ENCODE results near the gene CDK6. TPM values are rescaled to one million over a fixed set of nuclear protein-coding genes. Genes with fewer than 3 reads are reported as not detected.

CDK6 gene
- total RNA-seq, 1 donor from 2014 or later: 254 TPM

- DNase-seq (ENCODE audit: low spot score): no peak
- Mint-ChIP-seq H3K4me1 (ENCODE audit: low read depth) (peaks cover 72% of the 10 kb centered on the region), H3K27ac (peak overlapping the region; percentile 98), H3K27me3 (ENCODE audit: low read depth) (no peaks in the 10 kb centered on the region), H3K9me3 (peaks cover 28% of the 10 kb centered on the region), H3K4me3 (ENCODE audit: low read depth) (peak overlapping the region; percentile 64), H3K36me3 (ENCODE audit: low read depth) (peaks cover 69% of the 10 kb centered on the region)
- intact Hi-C loops (cut with micrococcal nuclease): loop anchor here (1.0 to 5.0 kb wide), 11 partner anchors 10 to 188 kb away; no protein-coding TSS in a partner anchor
Observed at GRCh38 chr7:92813390-92814024, 22.9 kb downstream of the CDK6 start.

- Mint-ChIP-seq H3K27me3 (ENCODE audit: low read depth) (no peaks in the 10 kb centered on the region), H3K4me3 (ENCODE audit: low read depth) (peak overlapping the region; percentile 16), H3K4me1 (ENCODE audit: low read depth) (peaks cover 78% of the 10 kb centered on the region), H3K9me3 (peaks cover 9% of the 10 kb centered on the region), H3K36me3 (ENCODE audit: low read depth) (peaks cover 66% of the 10 kb centered on the region), H3K27ac (peak overlapping the region; percentile 98)
- no peak for DNase-seq (ENCODE audit: low spot score)
- intact Hi-C loops (cut with micrococcal nuclease): loop anchor here (5.0 kb wide), 1 partner anchor 164 kb away; no protein-coding TSS in a partner anchor
Observed at GRCh38 chr7:92811158-92811557, 25.2 kb downstream of the CDK6 start.

GRCh38 chr7:92809760-92810573 is 26.4 kb downstream of the CDK6 start:
- Mint-ChIP-seq H3K36me3 (ENCODE audit: low read depth) (peaks cover 65% of the 10 kb centered on the region), H3K4me1 (ENCODE audit: low read depth) (peaks cover 72% of the 10 kb centered on the region)

GRCh38 chr7:92809397-92809759 is 27.0 kb downstream of the CDK6 start:
- Mint-ChIP-seq H3K4me1 (ENCODE audit: low read depth) (peaks cover 71% of the 10 kb centered on the region), H3K27me3 (ENCODE audit: low read depth) (no peaks in the 10 kb centered on the region), H3K9me3 (no peaks in the 10 kb centered on the region), H3K27ac (peak overlapping the region; percentile 91), H3K36me3 (ENCODE audit: low read depth) (peaks cover 68% of the 10 kb centered on the region), H3K4me3 (ENCODE audit: low read depth) (peak overlapping the region; percentile 61)
- intact Hi-C loops (cut with micrococcal nuclease): loop anchor here (1.0 to 2.0 kb wide), 5 partner anchors 41 to 101 kb away; no protein-coding TSS in a partner anchor
- no peak for DNase-seq (ENCODE audit: low spot score)

More at GRCh38 chr7:92809760-92810573, 26.4 kb downstream of the CDK6 start:
- Mint-ChIP-seq H3K27me3 (ENCODE audit: low read depth) (no peaks in the 10 kb centered on the region), H3K27ac (peak overlapping the region; percentile 91), H3K4me3 (ENCODE audit: low read depth) (peak overlapping the region; percentile 61), H3K9me3 (no peaks in the 10 kb centered on the region)
- DNase-seq (ENCODE audit: low spot score): peak; percentile 71
- intact Hi-C loops (cut with micrococcal nuclease): loop anchor here (1.0 to 5.0 kb wide), 6 partner anchors 41 to 163 kb away; no protein-coding TSS in a partner anchor

- Mint-ChIP-seq H3K27me3 (ENCODE audit: low read depth) (no peaks in the 10 kb centered on the region), H3K36me3 (ENCODE audit: low read depth) (peaks cover 71% of the 10 kb centered on the region), H3K27ac (peak overlapping the region; percentile 70), H3K9me3 (no peaks in the 10 kb centered on the region), H3K4me3 (ENCODE audit: low read depth) (no peak overlapping the region), H3K4me1 (ENCODE audit: low read depth) (peaks cover 67% of the 10 kb centered on the region)
- DNase-seq (ENCODE audit: low spot score): no peak
- intact Hi-C loops (cut with micrococcal nuclease): loop anchor here (1.0 to 2.0 kb wide), 6 partner anchors 10 to 100 kb away; no protein-coding TSS in a partner anchor
Observed at GRCh38 chr7:92808635-92809034, 27.7 kb downstream of the CDK6 start.

GRCh38 chr7:92808006-92808405 is 28.4 kb downstream of the CDK6 start:
- H3K27ac Mint-ChIP-seq: peak overlapping the region; percentile 72
- DNase-seq (ENCODE audit: low spot score): no peak
- no peaks in the 10 kb centered on the region for H3K9me3 Mint-ChIP-seq
- H3K27me3 Mint-ChIP-seq (ENCODE audit: low read depth): no peaks in the 10 kb centered on the region
- peaks cover 78% of the 10 kb centered on the region for H3K36me3 Mint-ChIP-seq (ENCODE audit: low read depth)
- H3K4me3 Mint-ChIP-seq (ENCODE audit: low read depth): peak overlapping the region; percentile 23
- H3K4me1 Mint-ChIP-seq (ENCODE audit: low read depth): peaks cover 68% of the 10 kb centered on the region
- intact Hi-C loops (cut with micrococcal nuclease): loop anchor here (1.0 to 2.0 kb wide), 4 partner anchors 10 to 99 kb away; no protein-coding TSS in a partner anchor

GRCh38 chr7:92806496-92806895 is 29.9 kb downstream of the CDK6 start:
- no peaks in the 10 kb centered on the region for H3K27me3 Mint-ChIP-seq (ENCODE audit: low read depth)
- no peak overlapping the region for H3K4me3 Mint-ChIP-seq (ENCODE audit: low read depth)
- peaks cover 82% of the 10 kb centered on the region for H3K36me3 Mint-ChIP-seq (ENCODE audit: low read depth)
- DNase-seq (ENCODE audit: low spot score): no peak
- H3K9me3 Mint-ChIP-seq: no peaks in the 10 kb centered on the region
- intact Hi-C loops (cut with micrococcal nuclease): no loop called here
- no peak overlapping the region for H3K27ac Mint-ChIP-seq
- H3K4me1 Mint-ChIP-seq (ENCODE audit: low read depth): peaks cover 64% of the 10 kb centered on the region

- H3K9me3 Mint-ChIP-seq: no peaks in the 10 kb centered on the region
- no peaks in the 10 kb centered on the region for H3K27me3 Mint-ChIP-seq (ENCODE audit: low read depth)
- peaks cover 35% of the 10 kb centered on the region for H3K4me1 Mint-ChIP-seq (ENCODE audit: low read depth)
- peaks cover 53% of the 10 kb centered on the region for H3K36me3 Mint-ChIP-seq (ENCODE audit: low read depth)
- H3K27ac Mint-ChIP-seq: no peak overlapping the region
- no peak overlapping the region for H3K4me3 Mint-ChIP-seq (ENCODE audit: low read depth)
- intact Hi-C loops (cut with micrococcal nuclease): no loop called here
- no peak for DNase-seq (ENCODE audit: low spot score)
Observed at GRCh38 chr7:92802406-92802805, 34.0 kb downstream of the CDK6 start.

- Mint-ChIP-seq H3K4me3 (ENCODE audit: low read depth) (no peak overlapping the region), H3K27ac (no peak overlapping the region), H3K9me3 (no peaks in the 10 kb centered on the region), H3K4me1 (ENCODE audit: low read depth) (peaks cover 31% of the 10 kb centered on the region), H3K36me3 (ENCODE audit: low read depth) (peaks cover 41% of the 10 kb centered on the region), H3K27me3 (ENCODE audit: low read depth) (no peaks in the 10 kb centered on the region)
- DNase-seq (ENCODE audit: low spot score): no peak
- intact Hi-C loops (cut with micrococcal nuclease): loop anchor here (5.0 kb wide), 1 partner anchor 33 kb away; no protein-coding TSS in a partner anchor
Observed at GRCh38 chr7:92799446-92800211, 36.7 kb downstream of the CDK6 start.

- no peak for DNase-seq (ENCODE audit: low spot score)
- H3K36me3 Mint-ChIP-seq (ENCODE audit: low read depth): peaks cover 39% of the 10 kb centered on the region
- peaks cover 33% of the 10 kb centered on the region for H3K4me1 Mint-ChIP-seq (ENCODE audit: low read depth)
- no peaks in the 10 kb centered on the region for H3K9me3 Mint-ChIP-seq
- H3K27ac Mint-ChIP-seq: no peak overlapping the region
- H3K4me3 Mint-ChIP-seq (ENCODE audit: low read depth): no peak overlapping the region
- no peaks in the 10 kb centered on the region for H3K27me3 Mint-ChIP-seq (ENCODE audit: low read depth)
- intact Hi-C loops (cut with micrococcal nuclease): loop anchor here (1.0 to 5.0 kb wide), 2 partner anchors 10 to 34 kb away; no protein-coding TSS in a partner anchor
Observed at GRCh38 chr7:92798517-92799249, 37.7 kb downstream of the CDK6 start.

GRCh38 chr7:92797693-92798092 is 38.7 kb downstream of the CDK6 start:
- no peak for DNase-seq (ENCODE audit: low spot score)
- Mint-ChIP-seq H3K27me3 (ENCODE audit: low read depth) (no peaks in the 10 kb centered on the region), H3K36me3 (ENCODE audit: low read depth) (peaks cover 41% of the 10 kb centered on the region), H3K9me3 (peaks cover under 1% of the 10 kb centered on the region), H3K27ac (no peak overlapping the region), H3K4me1 (ENCODE audit: low read depth) (peaks cover 36% of the 10 kb centered on the region), H3K4me3 (ENCODE audit: low read depth) (no peak overlapping the region)
- intact Hi-C loops (cut with micrococcal nuclease): loop anchor here (1.0 to 5.0 kb wide), 4 partner anchors 11 to 35 kb away; no protein-coding TSS in a partner anchor

GRCh38 chr7:92797284-92797683 is 39.1 kb downstream of the CDK6 start:
- peaks cover 36% of the 10 kb centered on the region for H3K4me1 Mint-ChIP-seq (ENCODE audit: low read depth)
- no peak overlapping the region for H3K27ac Mint-ChIP-seq
- H3K9me3 Mint-ChIP-seq: peaks cover 4% of the 10 kb centered on the region
- no peak overlapping the region for H3K4me3 Mint-ChIP-seq (ENCODE audit: low read depth)
- peaks cover 41% of the 10 kb centered on the region for H3K36me3 Mint-ChIP-seq (ENCODE audit: low read depth)
- intact Hi-C loops (cut with micrococcal nuclease): loop anchor here (1.0 to 5.0 kb wide), 3 partner anchors 16 to 35 kb away; no protein-coding TSS in a partner anchor
- DNase-seq (ENCODE audit: low spot score): no peak
- H3K27me3 Mint-ChIP-seq (ENCODE audit: low read depth): no peaks in the 10 kb centered on the region
